HG03442 (cell line): ENCODE measurements around the gene PLEKHO1.
"Not testable (repeated sequence)": the region's sequence is repeated elsewhere in the genome, so short reads cannot be mapped to it uniquely, and the experiment has no call there.

Experiments used
- ATAC-seq: cut with Tn5 transposase; IDR thresholded peaks from one replicate; pipeline ENCODE4 v1.9.1; 2021; ENCODE audit warnings: mild to moderate bottlenecking, moderate library complexity; ENCODE audit not compliant: unreplicated experiment

The PLEKHO1 gene

GRCh38 chr1:150168960-150169601 lies 19.4 kb downstream of the PLEKHO1 start:
- ATAC-seq = no peak

- no peak for ATAC-seq
Observed at GRCh38 chr1:150171801-150172200, 22.1 kb downstream of the PLEKHO1 start.

GRCh38 chr1:150173141-150173585 lies 23.4 kb downstream of the PLEKHO1 start:
- ATAC-seq = no peak

GRCh38 chr1:150176593-150176992 lies 26.9 kb downstream of the PLEKHO1 start:
- no peak for ATAC-seq

- ATAC-seq = no peak
Observed at GRCh38 chr1:150178548-150178947, 28.8 kb downstream of the PLEKHO1 start.

- ATAC-seq = no peak
Observed at GRCh38 chr1:150179867-150180266, 30.2 kb downstream of the PLEKHO1 start.

- no peak for ATAC-seq
Observed at GRCh38 chr1:150180474-150180873, 30.8 kb downstream of the PLEKHO1 start.

- ATAC-seq = no peak
Observed at GRCh38 chr1:150182247-150182646, 32.5 kb downstream of the PLEKHO1 start.

GRCh38 chr1:150183061-150183460 lies 33.3 kb downstream of the PLEKHO1 start:
- ATAC-seq = no peak

- ATAC-seq = no peak
Observed at GRCh38 chr1:150185481-150185880, 35.8 kb downstream of the PLEKHO1 start.

- ATAC-seq = not testable (repeated sequence)
Observed at GRCh38 chr1:150186438-150186788, 36.7 kb downstream of the PLEKHO1 start.

GRCh38 chr1:150186789-150187559 lies 37.3 kb downstream of the PLEKHO1 start:
- ATAC-seq = no peak

GRCh38 chr1:150187560-150187931 lies 37.8 kb downstream of the PLEKHO1 start:
- ATAC-seq = no peak

GRCh38 chr1:150192012-150192411 lies 42.3 kb downstream of the PLEKHO1 start:
- no peak for ATAC-seq

- no peak for ATAC-seq
Observed at GRCh38 chr1:150194381-150195031, 44.8 kb downstream of the PLEKHO1 start.

GRCh38 chr1:150196417-150196816 lies 46.7 kb downstream of the PLEKHO1 start:
- ATAC-seq = no peak

- no peak for ATAC-seq
Observed at GRCh38 chr1:150207281-150207971, 57.7 kb downstream of the PLEKHO1 start.

GRCh38 chr1:150208460-150208859 lies 58.7 kb downstream of the PLEKHO1 start:
- not testable (repeated sequence) for ATAC-seq
